GM18508 (cell line): ENCODE data around the gene DYRK1A.
"Not testable (repeated sequence)": the region's sequence is repeated elsewhere in the genome, so short reads cannot be mapped to it uniquely, and the experiment has no call there.

ENCODE experiments used
- ATAC-seq: cut with Tn5 transposase; IDR thresholded peaks from one replicate; pipeline ENCODE4 v1.9.1; 2021; ENCODE audit warnings: moderate number of reproducible peaks; ENCODE audit not compliant: insufficient read depth, unreplicated experiment

The DYRK1A gene

DNA sequence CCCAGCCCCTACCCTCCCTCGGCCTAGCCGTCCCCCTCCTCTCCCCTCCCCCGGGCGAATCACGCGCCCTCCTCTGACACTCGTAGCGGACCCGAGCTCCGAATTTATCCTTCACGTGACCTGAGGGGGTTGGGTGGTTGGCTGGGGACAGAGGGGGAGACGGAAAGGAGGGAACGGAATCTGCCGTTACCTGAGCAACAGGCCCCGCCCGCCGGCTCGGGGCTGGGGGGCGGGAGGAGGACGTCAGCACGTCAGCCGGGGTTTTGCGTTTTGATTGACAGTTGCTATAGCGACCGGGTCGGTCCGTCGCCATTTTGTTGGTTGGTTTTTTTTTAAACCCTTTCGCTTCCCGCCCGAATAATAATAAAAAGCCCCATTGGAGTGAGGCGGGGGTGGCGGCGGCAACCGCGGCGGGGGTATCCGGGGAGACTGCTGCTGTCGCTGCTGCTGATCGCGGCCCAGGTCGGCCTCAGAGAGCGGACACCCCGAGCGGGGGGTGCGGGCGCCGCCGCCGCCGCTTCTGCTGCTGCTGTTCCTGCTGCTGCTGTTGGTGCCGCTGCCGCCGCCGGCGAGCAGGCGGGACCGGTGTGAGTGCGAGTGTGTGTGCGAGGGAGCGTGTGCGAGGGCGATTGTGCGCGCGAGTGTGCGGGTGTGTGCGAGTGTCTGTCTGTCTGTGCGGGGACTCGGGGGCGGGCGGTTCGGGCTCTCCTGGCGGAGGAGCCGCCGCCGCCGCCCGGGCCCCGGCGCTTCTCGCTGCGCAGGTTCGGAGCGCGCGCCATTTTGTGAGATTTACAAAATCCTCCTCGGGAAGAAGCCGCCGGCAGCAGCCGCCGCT lies at the start of gene DYRK1A:
DYRK1A (plus strand) TSS at position 292 of the 835 bp plus-strand sequence. CDS start 53,602 bp downstream, outside the sequence.
- peak; percentile 53 for ATAC-seq

GRCh38 chr21:37319551-37319950 lies 47.0 kb upstream of the DYRK1A start:
- ATAC-seq, result no peak

DNA sequence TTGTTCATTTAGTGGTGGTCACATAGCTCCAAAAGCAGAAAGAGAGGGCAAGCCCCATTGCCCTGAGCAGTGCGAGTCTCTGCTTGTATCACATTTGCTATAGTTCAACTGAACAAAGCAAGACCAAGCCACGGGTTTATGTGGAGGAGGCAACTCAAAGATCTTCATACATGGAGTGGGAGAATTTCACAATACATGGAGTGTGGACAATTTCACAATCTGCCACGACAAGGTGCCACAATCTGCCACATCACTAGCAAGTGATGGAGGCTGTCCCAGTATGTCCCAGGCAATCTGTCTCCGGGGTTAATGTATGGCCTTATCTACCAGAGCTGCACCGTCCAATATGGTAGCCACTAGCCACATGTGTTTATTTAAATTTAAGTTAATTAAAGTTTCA lies 44.5 kb upstream of the DYRK1A start:
- no peak for ATAC-seq

DNA sequence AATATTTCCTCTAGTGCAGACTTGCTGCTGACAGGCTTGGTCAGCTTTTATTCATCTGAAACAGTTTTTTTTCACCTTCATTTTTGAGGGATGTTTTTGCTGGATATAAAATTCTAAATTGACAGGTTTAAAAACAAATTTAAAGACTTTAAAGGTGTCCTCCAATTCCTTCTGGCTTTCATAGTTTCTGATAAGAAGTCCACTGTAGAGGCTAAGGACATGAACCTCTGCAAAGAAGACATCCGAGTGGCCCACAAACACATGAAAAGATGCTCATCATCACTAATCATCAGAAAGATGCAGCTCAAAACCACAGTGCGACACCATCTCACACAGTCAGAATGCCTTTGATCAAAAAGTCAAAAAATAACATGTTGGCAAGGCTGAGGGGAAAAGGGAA lies 42.0 kb upstream of the DYRK1A start:
- ATAC-seq, result no peak

GRCh38 chr21:37328147-37328546 lies 38.4 kb upstream of the DYRK1A start:
- not testable (repeated sequence) for ATAC-seq

GRCh38 chr21:37331411-37331810 lies 35.2 kb upstream of the DYRK1A start:
- ATAC-seq, result no peak

DNA sequence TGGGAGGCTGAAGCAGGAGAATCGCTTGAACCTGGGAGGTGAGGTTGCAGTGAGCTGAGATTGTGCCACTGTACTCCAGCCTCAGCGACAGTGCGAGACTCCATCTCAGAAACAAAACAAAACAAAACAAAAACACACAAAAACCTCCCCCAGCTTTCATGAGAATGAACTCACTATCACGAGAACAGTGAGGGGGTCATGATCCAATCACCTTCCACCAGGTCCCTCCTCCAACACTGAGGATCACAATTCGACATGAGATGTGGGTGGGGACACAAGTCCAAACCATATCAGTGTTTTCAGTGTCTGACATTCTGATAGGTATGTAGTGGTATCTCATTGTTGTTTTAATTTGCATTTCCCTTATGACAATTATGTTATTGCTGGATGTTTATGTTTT lies 31.5 kb upstream of the DYRK1A start:
- no peak for ATAC-seq

DNA sequence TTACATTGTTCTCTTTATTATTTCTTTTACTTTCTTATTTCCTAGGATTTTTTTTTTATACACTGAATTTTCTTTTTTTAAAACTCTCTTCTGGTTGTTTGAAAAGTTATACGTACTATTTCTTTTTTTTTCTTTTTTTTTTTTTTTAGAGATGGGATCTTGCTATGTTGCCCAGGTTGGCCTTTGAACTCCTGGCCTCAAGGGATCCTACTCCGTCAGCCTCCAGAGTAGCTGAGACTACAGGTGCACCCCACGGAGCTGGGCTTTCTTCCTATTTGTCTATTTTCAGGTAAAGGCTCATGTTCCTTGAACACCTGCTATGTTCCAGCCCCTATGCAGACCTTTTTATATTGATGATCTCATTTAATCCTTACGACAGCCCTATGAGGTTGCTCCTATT lies 29.4 kb upstream of the DYRK1A start:
- no peak for ATAC-seq

- ATAC-seq, result no peak
Measured at GRCh38 chr21:37337831-37338230, 28.7 kb upstream of the DYRK1A start.

DNA sequence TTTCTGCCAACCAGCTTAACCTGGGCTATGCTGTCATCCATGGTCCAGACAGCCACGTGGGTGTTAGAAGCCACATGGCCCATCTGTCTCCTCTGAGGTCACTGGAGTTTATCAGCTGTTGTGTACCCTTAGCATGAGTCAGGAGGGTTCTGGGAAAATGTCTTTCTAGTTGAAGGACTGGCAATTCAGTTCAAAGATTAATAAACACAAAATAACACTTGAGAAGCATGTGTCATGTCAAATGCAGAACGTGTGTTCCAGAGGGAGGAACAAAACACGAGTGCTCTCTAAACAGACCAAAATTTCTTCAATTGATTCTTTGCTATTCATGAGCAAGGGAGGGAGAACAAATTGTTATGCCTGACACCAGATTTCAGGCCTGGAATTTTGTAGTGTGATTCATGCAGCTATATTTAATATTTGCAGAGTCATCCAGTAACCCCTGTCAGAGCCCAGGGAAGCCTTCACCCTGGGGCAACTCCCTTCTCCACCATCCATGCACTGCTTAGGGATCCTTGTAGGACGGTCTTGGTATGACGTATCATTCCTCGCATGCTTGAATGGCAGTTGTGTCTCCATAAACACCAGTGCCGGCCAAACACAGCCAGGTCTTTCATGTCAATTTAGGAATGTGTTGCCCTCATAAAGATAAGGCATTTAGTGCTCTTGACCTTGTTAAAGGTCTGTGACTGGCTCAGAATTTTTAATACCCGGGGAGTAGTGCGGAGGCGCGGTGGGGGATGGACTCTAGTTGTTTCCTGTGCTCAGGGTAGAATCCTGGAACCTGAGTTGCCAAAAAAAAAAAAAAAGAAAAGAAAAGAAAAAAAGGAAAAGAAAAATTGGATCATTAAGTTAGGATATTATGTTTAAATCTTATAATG lies 27.7 kb upstream of the DYRK1A start:
- ATAC-seq, result no peak

- no peak for ATAC-seq
Measured at GRCh38 chr21:37339552-37339939, 27.0 kb upstream of the DYRK1A start.

GRCh38 chr21:37341254-37341960 lies 25.2 kb upstream of the DYRK1A start:
- ATAC-seq, result no peak

DNA sequence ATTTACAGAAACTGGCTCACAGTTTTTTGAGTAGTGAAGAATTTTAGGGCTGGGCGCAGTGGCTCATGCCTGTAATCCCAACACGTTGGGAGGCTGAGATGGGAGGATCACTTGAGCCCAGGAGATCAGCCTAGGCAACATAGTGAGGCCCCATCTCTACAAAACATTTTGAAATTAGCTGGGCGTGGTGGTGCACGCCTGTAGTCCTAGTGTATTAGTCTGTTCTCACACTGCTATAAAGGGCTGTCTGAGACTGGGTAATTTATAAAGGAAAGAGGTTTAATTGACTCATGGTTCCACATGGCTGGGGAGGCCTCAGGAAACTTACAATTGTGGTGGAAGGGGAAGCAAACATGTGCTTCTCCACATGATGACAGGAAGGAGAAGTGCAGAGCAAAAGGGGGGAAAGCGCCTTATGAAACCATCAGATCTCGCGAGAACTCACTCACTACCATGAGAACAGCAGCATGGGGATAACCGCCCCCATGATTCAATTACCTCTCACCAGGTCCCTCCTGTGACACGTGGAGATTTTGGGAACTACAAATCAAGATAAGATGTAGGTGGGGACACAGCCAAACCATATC lies 24.4 kb upstream of the DYRK1A start:
- ATAC-seq, result no peak

- ATAC-seq, result no peak
Measured at GRCh38 chr21:37346841-37347430, 19.6 kb upstream of the DYRK1A start.

DNA sequence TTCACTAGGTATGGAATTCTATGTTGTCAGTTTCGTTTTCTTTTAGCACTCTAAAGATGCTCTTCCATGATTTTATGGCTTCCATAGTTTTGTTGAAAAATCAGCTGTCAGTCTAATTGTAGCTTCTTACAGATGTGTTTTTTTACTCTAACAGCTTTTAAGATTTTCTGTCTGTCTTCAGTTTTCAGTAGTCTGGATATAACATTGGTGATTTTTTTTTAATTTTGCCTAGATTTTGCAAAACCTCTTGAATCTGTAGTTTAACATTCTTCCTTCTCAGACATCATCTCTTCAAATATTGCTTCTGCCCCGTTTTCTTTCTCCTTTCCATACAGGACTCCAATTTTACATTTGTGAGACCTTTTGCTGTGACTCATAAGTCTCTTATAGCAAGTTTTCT lies 17.9 kb upstream of the DYRK1A start:
- no peak for ATAC-seq

DNA sequence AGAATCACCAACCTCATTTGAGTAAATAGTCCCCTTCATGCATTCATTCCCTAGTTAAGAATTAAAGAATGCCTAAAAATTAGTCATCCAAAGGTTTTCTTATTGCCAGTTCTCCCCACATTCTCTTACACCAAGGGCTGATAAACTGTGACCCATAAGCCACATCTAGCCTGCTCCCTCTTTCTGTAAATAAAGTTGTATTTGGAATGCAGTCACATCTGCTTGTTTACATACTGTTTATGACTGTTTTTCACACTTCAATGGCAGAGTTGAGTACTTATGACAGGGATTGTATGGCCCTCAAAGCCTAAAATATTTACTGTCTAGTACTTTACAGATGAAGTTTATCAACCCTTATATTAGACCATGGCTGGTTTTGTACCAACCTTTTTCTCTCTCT lies 16.1 kb upstream of the DYRK1A start:
- ATAC-seq, result no peak

DNA sequence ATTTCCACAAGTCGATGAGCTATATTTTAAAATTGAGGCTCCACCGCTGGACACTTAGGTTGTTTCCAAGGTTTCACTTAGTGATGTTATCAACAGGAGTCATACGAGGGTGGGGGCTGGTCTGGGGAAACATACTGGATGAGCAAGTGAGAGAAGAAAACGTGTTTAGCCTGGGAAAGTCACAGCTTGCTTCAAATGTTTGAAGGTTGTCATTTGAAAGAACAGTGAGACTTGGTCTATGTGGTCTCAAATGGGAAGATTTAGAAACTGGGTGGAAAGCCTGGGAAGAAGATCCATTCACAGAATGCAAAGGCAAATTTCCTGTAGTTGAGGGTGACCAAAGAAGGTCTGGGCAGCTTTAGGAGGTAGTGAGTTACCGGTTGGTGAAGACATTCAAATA lies 9.9 kb upstream of the DYRK1A start:
- no peak for ATAC-seq

DNA sequence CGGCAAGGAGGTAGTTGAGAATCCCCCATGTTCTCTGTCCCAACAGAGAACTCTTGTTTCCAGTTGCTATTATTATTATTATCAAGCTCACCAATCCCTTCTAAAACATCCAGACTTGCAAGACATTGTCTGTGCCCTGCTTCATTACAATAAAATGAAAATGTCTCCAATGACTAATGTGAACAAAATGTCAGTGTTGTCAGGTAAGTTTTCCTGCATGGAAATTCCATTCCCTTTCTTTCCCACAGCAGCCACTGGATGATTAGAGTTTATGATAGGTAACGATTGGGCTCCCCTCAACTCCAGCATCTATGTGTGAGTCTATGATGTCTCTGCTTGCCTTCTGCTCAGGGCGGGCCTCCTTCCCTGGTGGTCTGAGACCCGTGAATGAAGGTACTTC lies 8.9 kb upstream of the DYRK1A start:
- ATAC-seq, result no peak

- ATAC-seq, result no peak
Measured at GRCh38 chr21:37358397-37358796, 8.2 kb upstream of the DYRK1A start.

DNA sequence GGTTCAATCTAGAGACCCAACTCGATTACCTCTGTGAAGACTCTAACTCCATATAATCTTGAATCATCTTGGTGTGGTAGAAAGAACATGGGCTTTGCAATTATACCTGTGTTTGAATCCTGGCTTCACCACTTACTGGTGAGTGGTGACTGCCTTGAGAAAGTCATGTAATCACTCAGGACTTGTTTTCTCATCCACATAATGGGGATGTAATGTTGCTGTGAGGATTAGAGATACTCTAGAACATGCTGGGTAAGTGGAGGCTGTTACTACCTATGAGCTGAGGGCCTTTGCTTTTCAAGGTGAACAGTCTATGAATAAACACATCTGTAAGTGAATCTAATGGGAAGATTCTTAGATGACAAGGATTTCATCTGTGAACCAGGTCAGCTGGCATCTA lies 2.6 kb upstream of the DYRK1A start:
- ATAC-seq, result no peak
